CD4-positive, alpha-beta T cell treated with Interleukin-2 at 100 ng/mL for 4 hours (primary cell): ENCODE data around the gene LRRFIP1.
"Not testable (repeated sequence)": the region's sequence is repeated elsewhere in the genome, so short reads cannot be mapped to it uniquely, and the experiment has no call there.

Experiments
- DNase-seq: peaks from one replicate; pipeline ENCODE4 v3.0.0-alpha.2; 2020; ENCODE audit warnings: low spot score

Gene LRRFIP1

GRCh38 chr2:237774811-237775553, 147.6 kb downstream of the LRRFIP1 start:
- DNase-seq: peak; percentile 52

- DNase-seq: no peak
Measured at GRCh38 chr2:237779521-237779920, 152.1 kb downstream of the LRRFIP1 start.

GRCh38 chr2:237782181-237782580, 154.8 kb downstream of the LRRFIP1 start:
- no peak for DNase-seq

- DNase-seq: not testable (repeated sequence)
Measured at GRCh38 chr2:237783678-237784077, 156.3 kb downstream of the LRRFIP1 start.

GRCh38 chr2:237786936-237787335, 159.5 kb downstream of the LRRFIP1 start:
- DNase-seq: no peak

GRCh38 chr2:237790353-237790752, 163.0 kb downstream of the LRRFIP1 start:
- DNase-seq: peak; percentile 13

- peak; percentile 51 for DNase-seq
Measured at GRCh38 chr2:237791977-237792727, 164.8 kb downstream of the LRRFIP1 start.

GRCh38 chr2:237797253-237797652, 169.9 kb downstream of the LRRFIP1 start:
- DNase-seq: no peak

- no peak for DNase-seq
Measured at GRCh38 chr2:237798236-237799059, 171.1 kb downstream of the LRRFIP1 start, which contains the start of gene RBM44. Gene RBM44 (plus strand): TSS chr2:237798779. CDS start chr2:237813610, 14,831 bp downstream.

- DNase-seq: no peak
Measured at GRCh38 chr2:237799060-237799428, 171.7 kb downstream of the LRRFIP1 start.

- no peak for DNase-seq
Measured at GRCh38 chr2:237801466-237801865, 174.1 kb downstream of the LRRFIP1 start.

- DNase-seq: no peak
Measured at GRCh38 chr2:237806334-237806733, 178.9 kb downstream of the LRRFIP1 start.

- DNase-seq: no peak
Measured at GRCh38 chr2:237815637-237816036, 188.2 kb downstream of the LRRFIP1 start.

- DNase-seq: no peak
Measured at GRCh38 chr2:237816531-237816930, 189.1 kb downstream of the LRRFIP1 start.

GRCh38 chr2:237818066-237818473, 190.7 kb downstream of the LRRFIP1 start:
- no peak for DNase-seq

GRCh38 chr2:237819231-237819630, 191.8 kb downstream of the LRRFIP1 start:
- no peak for DNase-seq

- no peak for DNase-seq
Measured at GRCh38 chr2:237820421-237820820, 193.0 kb downstream of the LRRFIP1 start.

- no peak for DNase-seq
Measured at GRCh38 chr2:237823544-237823943, 196.2 kb downstream of the LRRFIP1 start.

GRCh38 chr2:237824085-237824484, 196.7 kb downstream of the LRRFIP1 start:
- DNase-seq: no peak

- no peak for DNase-seq
Measured at GRCh38 chr2:237827421-237827987, 200.1 kb downstream of the LRRFIP1 start.
